Endothelial cell of umbilical vein (primary cell): Measurements from ENCODE around the gene POU2F3.

Experiments used
- EZH2 ChIP-seq: IDR thresholded peaks from 2 replicates; pipeline ENCODE4 v1.6.1; 2012; ENCODE audit warnings: borderline replicate concordance, low read depth, mild to moderate bottlenecking, moderate library complexity, low read length, inconsistent platforms; ENCODE audit not compliant: severe bottlenecking
- JUN ChIP-seq: IDR thresholded peaks from 2 replicates; pipeline ENCODE4 v1.6.1; 2011; ENCODE audit warnings: borderline replicate concordance, low read depth; ENCODE audit not compliant: insufficient read length, insufficient read depth
- POLR2A ChIP-seq: IDR thresholded peaks from 2 replicates; pipeline ENCODE4 v1.6.1; 2012; ENCODE audit warnings: low read depth, mild to moderate bottlenecking, control low read depth, low read length
- POLR2AphosphoS5 ChIP-seq: IDR thresholded peaks from 2 replicates; pipeline ENCODE4 v1.6.1; 2012; ENCODE audit warnings: low read depth, mild to moderate bottlenecking, control low read depth, low read length, moderate library complexity; ENCODE audit not compliant: insufficient read depth
- TF ChIP-seq, protein P1 (sequence below), 2 donors: IDR thresholded peaks; 1 replicate in 1 of 2; 2 replicates in 1 of 2; pipeline ENCODE4 v1.5.1; 2011; ENCODE audit warnings: low read length in 2 of 2, mild to moderate bottlenecking in 2 of 2, moderate library complexity in 2 of 2, control low read depth in 1 of 2, inconsistent platforms in 1 of 2, low read depth in 1 of 2; ENCODE audit not compliant: insufficient read depth in 1 of 2; ENCODE audit errors: extremely low read depth in 1 of 2
- TF ChIP-seq, protein P2 (sequence below): IDR thresholded peaks from 2 replicates; pipeline ENCODE4 v1.6.1; 2011; ENCODE audit not compliant: insufficient read depth, insufficient read length

DNA sequence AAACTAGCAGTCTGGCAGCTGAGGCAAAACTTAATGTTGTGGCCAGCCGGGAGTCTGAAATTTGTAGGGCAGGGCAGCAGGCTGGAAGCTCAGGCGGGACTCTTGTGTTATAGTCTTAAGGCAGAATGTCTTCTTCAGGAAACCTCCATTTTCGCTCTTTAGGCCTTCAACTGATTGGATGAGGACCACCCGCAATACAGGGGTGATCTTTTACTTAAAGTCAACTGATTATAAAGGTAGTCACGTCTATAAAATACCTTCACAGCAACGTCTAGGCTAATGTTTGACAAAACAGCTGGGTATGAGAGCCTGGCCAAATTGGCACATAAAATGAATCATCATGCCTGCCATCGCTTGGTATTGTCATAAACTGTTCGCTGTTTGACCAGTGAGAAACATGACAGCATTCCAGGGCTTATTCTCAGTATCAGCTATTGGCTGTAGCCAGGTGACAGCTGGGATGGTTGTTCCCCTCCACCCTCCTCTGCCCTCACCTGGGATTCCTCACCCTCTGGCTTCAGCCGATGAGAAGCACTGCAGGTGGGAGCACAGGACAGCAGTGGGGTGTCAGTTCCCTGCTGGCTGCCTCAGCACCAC, 6.6 kb upstream of the POU2F3 start:
- TF ChIP-seq, protein P1, sequence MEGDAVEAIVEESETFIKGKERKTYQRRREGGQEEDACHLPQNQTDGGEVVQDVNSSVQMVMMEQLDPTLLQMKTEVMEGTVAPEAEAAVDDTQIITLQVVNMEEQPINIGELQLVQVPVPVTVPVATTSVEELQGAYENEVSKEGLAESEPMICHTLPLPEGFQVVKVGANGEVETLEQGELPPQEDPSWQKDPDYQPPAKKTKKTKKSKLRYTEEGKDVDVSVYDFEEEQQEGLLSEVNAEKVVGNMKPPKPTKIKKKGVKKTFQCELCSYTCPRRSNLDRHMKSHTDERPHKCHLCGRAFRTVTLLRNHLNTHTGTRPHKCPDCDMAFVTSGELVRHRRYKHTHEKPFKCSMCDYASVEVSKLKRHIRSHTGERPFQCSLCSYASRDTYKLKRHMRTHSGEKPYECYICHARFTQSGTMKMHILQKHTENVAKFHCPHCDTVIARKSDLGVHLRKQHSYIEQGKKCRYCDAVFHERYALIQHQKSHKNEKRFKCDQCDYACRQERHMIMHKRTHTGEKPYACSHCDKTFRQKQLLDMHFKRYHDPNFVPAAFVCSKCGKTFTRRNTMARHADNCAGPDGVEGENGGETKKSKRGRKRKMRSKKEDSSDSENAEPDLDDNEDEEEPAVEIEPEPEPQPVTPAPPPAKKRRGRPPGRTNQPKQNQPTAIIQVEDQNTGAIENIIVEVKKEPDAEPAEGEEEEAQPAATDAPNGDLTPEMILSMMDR (IDR thresholded peaks at IDR 0.05; ENCODE audit: extremely low read depth in 1 of 2, insufficient read depth in 1 of 2, low read depth in 1 of 2, low read length in 2 of 2): no peak
- no peak for TF ChIP-seq EZH2
- no peak for TF ChIP-seq POLR2A
- TF ChIP-seq POLR2AphosphoS5: no peak
- no peak for TF ChIP-seq JUN
- TF ChIP-seq, protein P2, sequence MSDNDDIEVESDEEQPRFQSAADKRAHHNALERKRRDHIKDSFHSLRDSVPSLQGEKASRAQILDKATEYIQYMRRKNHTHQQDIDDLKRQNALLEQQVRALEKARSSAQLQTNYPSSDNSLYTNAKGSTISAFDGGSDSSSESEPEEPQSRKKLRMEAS: no peak
